Calu3 (cell line): ENCODE measurements around the gene SLC1A7. TPM values are rescaled to one million over a fixed set of nuclear protein-coding genes. Genes with fewer than 3 reads are reported as not detected.

Experiments
- BruUV-seq: library from RNA; stranded (reverse); fragments of 400-500 nt; replicated peaks from 2 replicates; lab custom pipeline; 2021; lab: Mats Ljungman, UMichigan
- CTCF ChIA-PET: fragments of 300-600 bp; sonication (Branson Sonifier 250); formaldehyde crosslinking; loops from one replicate; lab custom pipeline; 2022; ENCODE audit warnings: antibody characterized with exemption; lab: Charles Lee
- DNase-seq: peaks from one replicate; pipeline ENCODE4 v3.0.0; 2022
- H3K27ac Mint-ChIP-seq: one replicate; pipeline ENCODE4 v1.8.0; 2022; ENCODE audit warnings: mixed read lengths; ENCODE audit not compliant: unreplicated experiment
- H3K27me3 Mint-ChIP-seq: one replicate; pipeline ENCODE4 v1.8.0; 2022; ENCODE audit warnings: mixed read lengths; ENCODE audit not compliant: unreplicated experiment
- H3K36me3 Mint-ChIP-seq: one replicate; pipeline ENCODE4 v1.8.0; 2022; ENCODE audit warnings: mild to moderate bottlenecking, moderate library complexity, mixed read lengths; ENCODE audit not compliant: insufficient read depth, unreplicated experiment
- H3K4me1 Mint-ChIP-seq: one replicate; pipeline ENCODE4 v1.8.0; 2022; ENCODE audit warnings: mild to moderate bottlenecking, low read depth, mixed read lengths; ENCODE audit not compliant: unreplicated experiment
- H3K4me3 Mint-ChIP-seq: one replicate; pipeline ENCODE4 v1.8.0; 2022; ENCODE audit warnings: mild to moderate bottlenecking, low read depth, moderate library complexity, mixed read lengths; ENCODE audit not compliant: unreplicated experiment
- H3K9me3 Mint-ChIP-seq: one replicate; pipeline ENCODE4 v1.8.0; 2022; ENCODE audit warnings: low read depth, mixed read lengths; ENCODE audit not compliant: unreplicated experiment
- intact Hi-C: fragments of 100-400 bp; cut with micrococcal nuclease; formaldehyde crosslinking; loops from one replicate; pipeline ENCODE4 v1.10.0; 2022; ENCODE audit not compliant: unreplicated experiment
- total RNA-seq: library from RNA; stranded (reverse); gene quantifications from 2 replicates; pipeline ENCODE4 v1.2.3, GENCODE V29; 2022
- TF ChIP-seq, protein P1 (sequence below): fragments of 200-600 bp; IDR thresholded peaks from one replicate; pipeline ENCODE4 v1.8.0; 2022; ENCODE audit warnings: antibody characterized with exemption; ENCODE audit not compliant: unreplicated experiment

Gene SLC1A7
- total RNA-seq, 1 experiment from 2014 or later, result not detected

- no peaks in the 10 kb centered on the region for H3K27me3 Mint-ChIP-seq
- peaks cover 28% of the 10 kb centered on the region for H3K4me1 Mint-ChIP-seq
- peaks cover 14% of the 10 kb centered on the region for H3K36me3 Mint-ChIP-seq
- BruUV-seq, result no TSS peak
- CTCF ChIA-PET, result no interaction called here
- H3K27ac Mint-ChIP-seq, result no peak overlapping the region
- no peaks in the 10 kb centered on the region for H3K9me3 Mint-ChIP-seq
- H3K4me3 Mint-ChIP-seq, result no peak overlapping the region
- TF ChIP-seq, protein P1, sequence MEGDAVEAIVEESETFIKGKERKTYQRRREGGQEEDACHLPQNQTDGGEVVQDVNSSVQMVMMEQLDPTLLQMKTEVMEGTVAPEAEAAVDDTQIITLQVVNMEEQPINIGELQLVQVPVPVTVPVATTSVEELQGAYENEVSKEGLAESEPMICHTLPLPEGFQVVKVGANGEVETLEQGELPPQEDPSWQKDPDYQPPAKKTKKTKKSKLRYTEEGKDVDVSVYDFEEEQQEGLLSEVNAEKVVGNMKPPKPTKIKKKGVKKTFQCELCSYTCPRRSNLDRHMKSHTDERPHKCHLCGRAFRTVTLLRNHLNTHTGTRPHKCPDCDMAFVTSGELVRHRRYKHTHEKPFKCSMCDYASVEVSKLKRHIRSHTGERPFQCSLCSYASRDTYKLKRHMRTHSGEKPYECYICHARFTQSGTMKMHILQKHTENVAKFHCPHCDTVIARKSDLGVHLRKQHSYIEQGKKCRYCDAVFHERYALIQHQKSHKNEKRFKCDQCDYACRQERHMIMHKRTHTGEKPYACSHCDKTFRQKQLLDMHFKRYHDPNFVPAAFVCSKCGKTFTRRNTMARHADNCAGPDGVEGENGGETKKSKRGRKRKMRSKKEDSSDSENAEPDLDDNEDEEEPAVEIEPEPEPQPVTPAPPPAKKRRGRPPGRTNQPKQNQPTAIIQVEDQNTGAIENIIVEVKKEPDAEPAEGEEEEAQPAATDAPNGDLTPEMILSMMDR, result no peak
- no peak for DNase-seq
- intact Hi-C loops, result no loop called here
These were observed 4.7 kb upstream of the SLC1A7 start for GRCh38 chr1:53147174-53147573.

- Mint-ChIP-seq H3K27ac (peak overlapping the region; percentile 95), H3K27me3 (no peaks in the 10 kb centered on the region), H3K9me3 (no peaks in the 10 kb centered on the region), H3K36me3 (peaks cover 14% of the 10 kb centered on the region), H3K4me3 (peak overlapping the region; percentile 70), H3K4me1 (peaks cover 28% of the 10 kb centered on the region)
- DNase-seq, result peak; percentile 91
- BruUV-seq, result no TSS peak
- TF ChIP-seq, protein P1, result no peak
- intact Hi-C loops, result no loop called here
- CTCF ChIA-PET, result interaction anchor here (0.5 to 1.3 kb wide), 13 partner anchors 22 to 778 kb away, joined by 3 to 7 read pairs (median 3); partner anchors contain the start of gene ZYG11B
These were observed 3.7 kb upstream of the SLC1A7 start for GRCh38 chr1:53145942-53146708.

GRCh38 chr1:53145619-53145941, 3.1 kb upstream of the SLC1A7 start:
- no TSS peak for BruUV-seq
- H3K4me3 Mint-ChIP-seq, result peak overlapping the region; percentile 70

GRCh38 chr1:53145051-53145600, 2.7 kb upstream of the SLC1A7 start:
- Mint-ChIP-seq H3K27me3 (no peaks in the 10 kb centered on the region), H3K4me1 (peaks cover 28% of the 10 kb centered on the region), H3K27ac (peak overlapping the region; percentile 95), H3K4me3 (peak overlapping the region; percentile 70), H3K36me3 (peaks cover 17% of the 10 kb centered on the region), H3K9me3 (no peaks in the 10 kb centered on the region)
- intact Hi-C loops, result no loop called here
- BruUV-seq, result TSS peak; percentile 76
- CTCF ChIA-PET, result interaction anchor here (1.0 to 1.3 kb wide), 5 partner anchors 37 to 419 kb away, joined by 3 read pairs; partner anchors contain the start of gene ZYG11B
- DNase-seq, result no peak
- TF ChIP-seq, protein P1, result no peak

More at GRCh38 chr1:53145619-53145941, 3.1 kb upstream of the SLC1A7 start:
- intact Hi-C loops, result no loop called here
- H3K27ac Mint-ChIP-seq, result peak overlapping the region; percentile 95
- no peaks in the 10 kb centered on the region for H3K27me3 Mint-ChIP-seq
- H3K9me3 Mint-ChIP-seq, result no peaks in the 10 kb centered on the region
- CTCF ChIA-PET, result interaction anchor here (0.6 to 1.3 kb wide), 7 partner anchors 36 to 454 kb away, joined by 3 read pairs; partner anchors contain the start of gene ZYG11B
- no peak for DNase-seq
- peaks cover 28% of the 10 kb centered on the region for H3K4me1 Mint-ChIP-seq
- TF ChIP-seq, protein P1, result no peak
- peaks cover 17% of the 10 kb centered on the region for H3K36me3 Mint-ChIP-seq
